Measurements from ENCODE around the gene METTL4.

DNA sequence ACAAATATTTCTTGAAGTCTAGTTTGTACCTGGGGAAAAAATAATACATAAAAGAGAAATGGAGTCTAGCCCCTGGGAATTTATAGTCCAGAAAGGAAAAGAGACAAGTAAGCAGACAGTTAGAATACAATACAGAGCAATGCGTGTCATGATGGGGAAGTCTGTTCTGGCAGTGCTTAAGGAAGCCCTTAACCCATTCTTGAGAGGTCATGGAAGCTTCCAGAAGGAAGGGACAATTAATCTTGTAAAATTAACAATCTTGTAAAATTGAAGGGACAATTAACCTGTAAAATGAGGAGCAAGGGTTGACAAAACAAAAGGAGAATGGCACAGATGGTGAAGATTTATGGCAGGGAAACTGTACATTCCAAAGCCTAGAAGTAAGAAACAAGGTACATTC is 66.7 kb downstream of the METTL4 start:
- TF ChIP-seq CTCF (tag by site-specific recombination; IDR thresholded peaks at IDR 0.05) = no peak
- TF ChIP-seq ZNF626 (tag by site-specific recombination; IDR thresholded peaks at IDR 0.05) = no peak
- no peak for TF ChIP-seq PRDM10 (tag by site-specific recombination; IDR thresholded peaks at IDR 0.05)
- TF ChIP-seq ZNF561 (tag by site-specific recombination; IDR thresholded peaks at IDR 0.05; ENCODE audit: borderline replicate concordance) = no peak
- TF ChIP-seq ZNF501 (tag by site-specific recombination; IDR thresholded peaks at IDR 0.05) = no peak
- TF ChIP-seq ZNF274 (IDR thresholded peaks at IDR 0.05; ENCODE audit: low read length) = no peak
- TF ChIP-seq ZNF274 (tag by site-specific recombination; IDR thresholded peaks at IDR 0.05; ENCODE audit: borderline replicate concordance) = no peak
- TF ChIP-seq, protein P1, sequence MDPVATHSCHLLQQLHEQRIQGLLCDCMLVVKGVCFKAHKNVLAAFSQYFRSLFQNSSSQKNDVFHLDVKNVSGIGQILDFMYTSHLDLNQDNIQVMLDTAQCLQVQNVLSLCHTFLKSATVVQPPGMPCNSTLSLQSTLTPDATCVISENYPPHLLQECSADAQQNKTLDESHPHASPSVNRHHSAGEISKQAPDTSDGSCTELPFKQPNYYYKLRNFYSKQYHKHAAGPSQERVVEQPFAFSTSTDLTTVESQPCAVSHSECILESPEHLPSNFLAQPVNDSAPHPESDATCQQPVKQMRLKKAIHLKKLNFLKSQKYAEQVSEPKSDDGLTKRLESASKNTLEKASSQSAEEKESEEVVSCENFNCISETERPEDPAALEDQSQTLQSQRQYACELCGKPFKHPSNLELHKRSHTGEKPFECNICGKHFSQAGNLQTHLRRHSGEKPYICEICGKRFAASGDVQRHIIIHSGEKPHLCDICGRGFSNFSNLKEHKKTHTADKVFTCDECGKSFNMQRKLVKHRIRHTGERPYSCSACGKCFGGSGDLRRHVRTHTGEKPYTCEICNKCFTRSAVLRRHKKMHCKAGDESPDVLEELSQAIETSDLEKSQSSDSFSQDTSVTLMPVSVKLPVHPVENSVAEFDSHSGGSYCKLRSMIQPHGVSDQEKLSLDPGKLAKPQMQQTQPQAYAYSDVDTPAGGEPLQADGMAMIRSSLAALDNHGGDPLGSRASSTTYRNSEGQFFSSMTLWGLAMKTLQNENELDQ (tag by site-specific recombination; IDR thresholded peaks at IDR 0.05; ENCODE audit: low read depth) = no peak
- no peak for TF ChIP-seq ZBTB21 (tag by site-specific recombination; IDR thresholded peaks at IDR 0.05)
- TF ChIP-seq ZBTB48 (tag by site-specific recombination; IDR thresholded peaks at IDR 0.05) = no peak
- TF ChIP-seq ZNF701 (tag by site-specific recombination; IDR thresholded peaks at IDR 0.05) = no peak

All from HEK293 (cell line).